Breast epithelium (tissue), 3 donors: ENCODE measurements around the gene SLC25A1.

ENCODE experiments used
- POLR2A ChIP-seq: fragments of 450-650 bp; IDR thresholded peaks from one replicate; pipeline ENCODE4 v1.6.1; 2016; ENCODE audit warnings: antibody characterized with exemption, mild to moderate bottlenecking, moderate library complexity
- TF ChIP-seq, protein P1 (sequence below), 3 donors: fragments of 450-650 bp; IDR thresholded peaks; one replicate each; pipeline ENCODE4 v1.5.1; 2016 to 2017; ENCODE audit warnings: antibody characterized with exemption in 3 of 3, mild to moderate bottlenecking in 3 of 3, moderate library complexity in 3 of 3

DNA sequence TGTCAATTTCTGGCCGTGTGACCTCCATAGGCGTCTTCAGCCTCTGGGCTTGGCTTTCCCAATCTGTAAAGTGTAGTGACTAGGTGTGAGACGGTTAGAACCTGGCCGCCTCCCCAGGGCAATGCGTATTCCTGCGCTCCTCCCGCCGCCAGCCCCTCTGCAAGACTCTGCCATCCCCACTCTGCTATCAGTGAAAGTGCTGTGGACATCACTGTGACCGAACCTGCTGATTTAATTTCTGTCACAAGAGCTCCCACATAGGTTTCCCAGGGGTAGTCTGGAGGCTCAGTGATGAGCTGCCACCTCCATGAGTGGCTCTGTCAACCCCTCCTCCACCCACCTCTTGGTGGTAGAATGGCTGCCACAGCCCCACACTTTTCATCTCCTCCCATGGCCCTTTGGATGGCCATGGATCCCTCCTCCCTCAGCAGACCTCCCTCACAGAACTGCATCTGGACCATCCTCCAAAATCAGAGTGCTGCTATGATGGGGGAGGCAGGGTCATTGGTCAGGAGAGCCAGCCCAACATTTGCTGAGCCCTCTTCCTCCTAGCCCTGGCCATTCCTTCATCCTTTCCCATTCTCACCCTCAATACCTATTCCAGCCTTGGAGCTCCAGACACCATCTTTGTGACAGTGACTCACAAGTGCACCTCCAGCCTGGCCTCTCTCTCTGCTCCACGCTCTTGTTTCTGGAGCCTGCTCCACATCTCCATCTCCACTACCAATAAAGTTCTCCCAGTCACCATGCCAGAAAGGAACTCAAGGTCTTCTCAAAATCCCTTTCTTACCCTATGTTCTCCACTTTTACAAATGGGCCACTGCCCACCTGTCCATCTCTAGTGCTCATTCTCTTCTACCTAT, 27.0 kb downstream of the SLC25A1 start:
- TF ChIP-seq, protein P1, sequence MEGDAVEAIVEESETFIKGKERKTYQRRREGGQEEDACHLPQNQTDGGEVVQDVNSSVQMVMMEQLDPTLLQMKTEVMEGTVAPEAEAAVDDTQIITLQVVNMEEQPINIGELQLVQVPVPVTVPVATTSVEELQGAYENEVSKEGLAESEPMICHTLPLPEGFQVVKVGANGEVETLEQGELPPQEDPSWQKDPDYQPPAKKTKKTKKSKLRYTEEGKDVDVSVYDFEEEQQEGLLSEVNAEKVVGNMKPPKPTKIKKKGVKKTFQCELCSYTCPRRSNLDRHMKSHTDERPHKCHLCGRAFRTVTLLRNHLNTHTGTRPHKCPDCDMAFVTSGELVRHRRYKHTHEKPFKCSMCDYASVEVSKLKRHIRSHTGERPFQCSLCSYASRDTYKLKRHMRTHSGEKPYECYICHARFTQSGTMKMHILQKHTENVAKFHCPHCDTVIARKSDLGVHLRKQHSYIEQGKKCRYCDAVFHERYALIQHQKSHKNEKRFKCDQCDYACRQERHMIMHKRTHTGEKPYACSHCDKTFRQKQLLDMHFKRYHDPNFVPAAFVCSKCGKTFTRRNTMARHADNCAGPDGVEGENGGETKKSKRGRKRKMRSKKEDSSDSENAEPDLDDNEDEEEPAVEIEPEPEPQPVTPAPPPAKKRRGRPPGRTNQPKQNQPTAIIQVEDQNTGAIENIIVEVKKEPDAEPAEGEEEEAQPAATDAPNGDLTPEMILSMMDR (IDR thresholded peaks at IDR 0.05): no peak
- TF ChIP-seq POLR2A: no peak
